ENCODE results near the gene DENND11.

DENND11 gene

GRCh38 chr7:141739250-141739649 lies 37.3 kb upstream of the DENND11 start:
- no peak overlapping the region for H3K18ac ChIP-seq (ENCODE audit: low read length)
- no CpG with 5 or more reads among the region's 3 CpGs for WGBS (ENCODE audit: extremely low coverage, insufficient coverage, insufficient read length)

GRCh38 chr7:141738592-141739013 lies 36.6 kb upstream of the DENND11 start:
- H3K27ac ChIP-seq (ENCODE audit: low read depth, low read length) = no peak overlapping the region
- no peak for DNase-seq
- peaks cover 5% of the 10 kb centered on the region for H3K79me2 ChIP-seq (ENCODE audit: control insufficient read depth, insufficient read depth, low read length, poor library complexity)
- no peak overlapping the region for H2BK12ac ChIP-seq (ENCODE audit: low read length)
- no CpG with 5 or more reads among the region's 6 CpGs for WGBS (ENCODE audit: extremely low coverage, insufficient coverage, insufficient read length)
- peak overlapping the region; percentile 2 for H2BK5ac ChIP-seq (ENCODE audit: low read depth, low read length, poor library complexity)
- H3K9me3 ChIP-seq (ENCODE audit: insufficient read depth, low read depth, low read length) = no peaks in the 10 kb centered on the region
- H3K4me2 ChIP-seq (ENCODE audit: low read length) = peak overlapping the region; percentile 95
- no peak overlapping the region for H3K23ac ChIP-seq (ENCODE audit: low read length)
- peak overlapping the region; percentile 60 for H4K12ac ChIP-seq (ENCODE audit: low read depth, low read length)
- peak overlapping the region; percentile 55 for H3K18ac ChIP-seq (ENCODE audit: low read length)
- H2BK120ac ChIP-seq (ENCODE audit: insufficient read depth, low read length, poor library complexity) = peak overlapping the region; percentile 28
- peak overlapping the region; percentile 43 for H3K14ac ChIP-seq (ENCODE audit: low read length)
- peak overlapping the region; percentile 97 for H3K4me3 ChIP-seq (ENCODE audit: low read depth, low read length)
- peak overlapping the region; percentile 94 for H3K9ac ChIP-seq (ENCODE audit: low read length)
- H4K8ac ChIP-seq (ENCODE audit: low read depth, low read length) = peak overlapping the region; percentile 91
- H2AFZ ChIP-seq (ENCODE audit: insufficient read depth, low read length, poor library complexity) = peak overlapping the region; percentile 57
- no peak overlapping the region for H2AK5ac ChIP-seq (ENCODE audit: low read length)
- H3K4me1 ChIP-seq (ENCODE audit: control insufficient read depth in 1 of 2, insufficient read depth in 2 of 2, low read length in 2 of 2) = peaks cover 0 to 7% of the 10 kb centered on the region in 2 experiments
- H4K91ac ChIP-seq (ENCODE audit: low read depth, low read length) = peak overlapping the region; percentile 56
- H3K79me1 ChIP-seq (ENCODE audit: low read length) = peaks cover 2% of the 10 kb centered on the region
- H3K36me3 ChIP-seq (ENCODE audit: control insufficient read depth in 1 of 2, insufficient read depth in 2 of 2, low read length in 2 of 2) = peaks cover 10 to 20% of the 10 kb centered on the region in 2 experiments
- peak overlapping the region; percentile 77 for H3K4ac ChIP-seq (ENCODE audit: low read depth, low read length)
- no peaks in the 10 kb centered on the region for H3K27me3 ChIP-seq (ENCODE audit: insufficient read depth, low read length)

More at GRCh38 chr7:141739250-141739649, 37.3 kb upstream of the DENND11 start:
- peak overlapping the region; percentile 64 for H3K4ac ChIP-seq (ENCODE audit: low read depth, low read length)
- H3K27me3 ChIP-seq (ENCODE audit: insufficient read depth, low read length) = no peaks in the 10 kb centered on the region
- peak overlapping the region; percentile 95 for H3K4me2 ChIP-seq (ENCODE audit: low read length)
- peaks cover 2% of the 10 kb centered on the region for H3K79me1 ChIP-seq (ENCODE audit: low read length)
- no peak overlapping the region for H2BK120ac ChIP-seq (ENCODE audit: insufficient read depth, low read length, poor library complexity)
- H4K8ac ChIP-seq (ENCODE audit: low read depth, low read length) = no peak overlapping the region
- H3K4me1 ChIP-seq (ENCODE audit: control insufficient read depth in 1 of 2, insufficient read depth in 2 of 2, low read length in 2 of 2) = peaks cover 0 to 7% of the 10 kb centered on the region in 2 experiments
- no peak overlapping the region for H3K9ac ChIP-seq (ENCODE audit: low read length)
- H4K12ac ChIP-seq (ENCODE audit: low read depth, low read length) = no peak overlapping the region
- no peak overlapping the region for H3K27ac ChIP-seq (ENCODE audit: low read depth, low read length)
- no peak for DNase-seq
- H2BK12ac ChIP-seq (ENCODE audit: low read length) = no peak overlapping the region
- H3K36me3 ChIP-seq (ENCODE audit: control insufficient read depth in 1 of 2, insufficient read depth in 2 of 2, low read length in 2 of 2) = peaks cover 13 to 24% of the 10 kb centered on the region in 2 experiments
- H2AK5ac ChIP-seq (ENCODE audit: low read length) = no peak overlapping the region
- H4K91ac ChIP-seq (ENCODE audit: low read depth, low read length) = no peak overlapping the region
- H3K4me3 ChIP-seq (ENCODE audit: low read depth, low read length) = no peak overlapping the region
- no peak overlapping the region for H2BK5ac ChIP-seq (ENCODE audit: low read depth, low read length, poor library complexity)
- peaks cover 5% of the 10 kb centered on the region for H3K79me2 ChIP-seq (ENCODE audit: control insufficient read depth, insufficient read depth, low read length, poor library complexity)
- H2AFZ ChIP-seq (ENCODE audit: insufficient read depth, low read length, poor library complexity) = no peak overlapping the region
- no peak overlapping the region for H3K23ac ChIP-seq (ENCODE audit: low read length)
- no peaks in the 10 kb centered on the region for H3K9me3 ChIP-seq (ENCODE audit: insufficient read depth, low read depth, low read length)
- no peak overlapping the region for H3K14ac ChIP-seq (ENCODE audit: low read length)

GRCh38 chr7:141737836-141738591 lies 36.0 kb upstream of the DENND11 start, which contains the start of gene SSBP1:
Gene SSBP1, plus strand, starts transcription at chr7:141738358. Its CDS starts 809 bp downstream, at chr7:141739167.
- peak within 1 kb of the TSS; percentile 97 for H3K4me3 ChIP-seq (ENCODE audit: low read depth, low read length)
- peak within 1 kb of the TSS; percentile 52 for H2BK120ac ChIP-seq (ENCODE audit: insufficient read depth, low read length, poor library complexity)
- DNase-seq = peak; percentile 95 to 99
- H3K4ac ChIP-seq (ENCODE audit: low read depth, low read length) = peak within 1 kb of the TSS; percentile 77
- H3K18ac ChIP-seq (ENCODE audit: low read length) = peak within 1 kb of the TSS; percentile 55
- peak within 1 kb of the TSS; percentile 73 for H3K14ac ChIP-seq (ENCODE audit: low read length)
- peaks cover 0 to 7% of the 10 kb centered on the region in 2 experiments for H3K4me1 ChIP-seq (ENCODE audit: control insufficient read depth in 1 of 2, insufficient read depth in 2 of 2, low read length in 2 of 2)
- H2BK5ac ChIP-seq (ENCODE audit: low read depth, low read length, poor library complexity) = peak within 1 kb of the TSS; percentile 2
- H3K79me1 ChIP-seq (ENCODE audit: low read length) = peaks cover 2% of the 10 kb centered on the region
- no peaks in the 10 kb centered on the region for H3K9me3 ChIP-seq (ENCODE audit: insufficient read depth, low read depth, low read length)
- peaks cover 5% of the 10 kb centered on the region for H3K79me2 ChIP-seq (ENCODE audit: control insufficient read depth, insufficient read depth, low read length, poor library complexity)
- H3K23ac ChIP-seq (ENCODE audit: low read length) = no peak within 1 kb of the TSS
- H3K27me3 ChIP-seq (ENCODE audit: insufficient read depth, low read length) = no peaks in the 10 kb centered on the region
- no peak within 1 kb of the TSS for H2AK5ac ChIP-seq (ENCODE audit: low read length)
- no CpG with 5 or more reads among the region's 46 CpGs for WGBS (ENCODE audit: extremely low coverage, insufficient coverage, insufficient read length)
- H3K27ac ChIP-seq (ENCODE audit: low read depth, low read length) = peak within 1 kb of the TSS; percentile 59
- peak within 1 kb of the TSS; percentile 86 for H4K12ac ChIP-seq (ENCODE audit: low read depth, low read length)
- H3K36me3 ChIP-seq (ENCODE audit: control insufficient read depth in 1 of 2, insufficient read depth in 2 of 2, low read length in 2 of 2) = peaks cover 7 to 15% of the 10 kb centered on the region in 2 experiments
- H2BK12ac ChIP-seq (ENCODE audit: low read length) = no peak within 1 kb of the TSS
- peak within 1 kb of the TSS; percentile 95 for H3K4me2 ChIP-seq (ENCODE audit: low read length)
- peak within 1 kb of the TSS; percentile 92 for H4K8ac ChIP-seq (ENCODE audit: low read depth, low read length)
- H3K9ac ChIP-seq (ENCODE audit: low read length) = peak within 1 kb of the TSS; percentile 94
- H4K91ac ChIP-seq (ENCODE audit: low read depth, low read length) = peak within 1 kb of the TSS; percentile 56
- H2AFZ ChIP-seq (ENCODE audit: insufficient read depth, low read length, poor library complexity) = peak within 1 kb of the TSS; percentile 91

- peaks cover 0 to 7% of the 10 kb centered on the region in 2 experiments for H3K4me1 ChIP-seq (ENCODE audit: control insufficient read depth in 1 of 2, insufficient read depth in 2 of 2, low read length in 2 of 2)
- H3K4me3 ChIP-seq (ENCODE audit: low read depth, low read length) = peak overlapping the region; percentile 70
- H3K4me2 ChIP-seq (ENCODE audit: low read length) = peak overlapping the region; percentile 67
- no peaks in the 10 kb centered on the region for H3K27me3 ChIP-seq (ENCODE audit: insufficient read depth, low read length)
- peak overlapping the region; percentile 59 for H3K27ac ChIP-seq (ENCODE audit: low read depth, low read length)
- no CpG with 5 or more reads among the region's 11 CpGs for WGBS (ENCODE audit: extremely low coverage, insufficient coverage, insufficient read length)
- DNase-seq = peak; percentile 6 to 45
- peaks cover 2% of the 10 kb centered on the region for H3K79me1 ChIP-seq (ENCODE audit: low read length)
- peaks cover 5 to 12% of the 10 kb centered on the region in 2 experiments for H3K36me3 ChIP-seq (ENCODE audit: control insufficient read depth in 1 of 2, insufficient read depth in 2 of 2, low read length in 2 of 2)
- H3K18ac ChIP-seq (ENCODE audit: low read length) = no peak overlapping the region
- no peaks in the 10 kb centered on the region for H3K9me3 ChIP-seq (ENCODE audit: insufficient read depth, low read depth, low read length)
- H2AK5ac ChIP-seq (ENCODE audit: low read length) = no peak overlapping the region
- peaks cover 5% of the 10 kb centered on the region for H3K79me2 ChIP-seq (ENCODE audit: control insufficient read depth, insufficient read depth, low read length, poor library complexity)
- peak overlapping the region; percentile 50 for H4K91ac ChIP-seq (ENCODE audit: low read depth, low read length)
- H2BK5ac ChIP-seq (ENCODE audit: low read depth, low read length, poor library complexity) = no peak overlapping the region
- no peak overlapping the region for H2BK12ac ChIP-seq (ENCODE audit: low read length)
- no peak overlapping the region for H3K14ac ChIP-seq (ENCODE audit: low read length)
- no peak overlapping the region for H3K9ac ChIP-seq (ENCODE audit: low read length)
- H2AFZ ChIP-seq (ENCODE audit: insufficient read depth, low read length, poor library complexity) = peak overlapping the region; percentile 91
- peak overlapping the region; percentile 87 for H4K8ac ChIP-seq (ENCODE audit: low read depth, low read length)
- H4K12ac ChIP-seq (ENCODE audit: low read depth, low read length) = peak overlapping the region; percentile 86
- no peak overlapping the region for H3K4ac ChIP-seq (ENCODE audit: low read depth, low read length)
- H3K23ac ChIP-seq (ENCODE audit: low read length) = no peak overlapping the region
- H2BK120ac ChIP-seq (ENCODE audit: insufficient read depth, low read length, poor library complexity) = no peak overlapping the region
Measured at GRCh38 chr7:141737118-141737835, 35.3 kb upstream of the DENND11 start.
